Measurements from ENCODE around the gene NPY5R. TPM values are rescaled to one million over a fixed set of nuclear protein-coding genes. Genes with fewer than 3 reads are reported as not detected.

NPY5R gene
- total RNA-seq, 1 experiment from 2014 or later = 0.15 TPM

DNA sequence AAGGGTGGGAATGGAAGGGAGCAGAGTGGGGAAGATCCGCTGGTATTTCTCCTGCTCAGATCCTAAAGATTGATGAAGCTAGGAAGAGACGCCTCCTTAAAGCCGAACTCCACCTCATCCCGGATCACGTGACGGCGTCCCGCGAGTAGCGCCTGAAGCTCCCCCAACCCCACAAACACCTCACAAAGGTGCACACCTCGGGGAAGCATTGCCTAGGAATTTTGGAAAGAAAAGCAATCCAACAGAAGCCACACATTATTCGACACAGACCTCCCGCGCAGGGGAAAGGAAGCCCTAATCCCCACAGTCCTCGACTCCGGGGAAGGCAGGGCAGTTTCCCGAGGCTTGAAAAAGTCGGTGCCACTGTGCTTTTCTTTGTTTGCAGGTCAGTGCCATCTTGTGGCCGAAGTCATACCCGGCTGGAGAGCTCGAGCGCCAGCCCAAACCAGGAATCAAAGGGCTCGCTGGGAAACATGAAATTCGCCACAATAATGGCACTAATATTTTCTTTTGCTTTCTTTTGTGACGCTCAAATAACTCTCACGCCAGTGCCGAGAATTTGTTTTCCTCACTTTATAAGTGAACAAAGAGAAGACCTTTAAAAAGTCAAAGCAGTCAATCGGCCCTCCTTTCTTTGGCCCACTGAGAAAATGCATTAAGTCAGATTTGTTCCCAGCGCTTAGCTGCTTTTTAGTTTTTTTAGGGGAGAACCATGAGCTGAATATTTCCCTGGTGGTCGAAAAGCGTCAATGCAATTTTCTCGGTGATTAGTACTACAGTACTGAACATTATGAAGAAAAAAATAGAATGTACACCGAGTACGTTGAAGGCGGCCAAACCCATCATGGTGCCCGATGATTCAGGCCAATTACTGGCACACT, 10.9 kb upstream of the NPY5R start, which contains the start of gene NPY1R:
NPY1R (minus strand) TSS at position 71 of the 881 bp plus-strand sequence. CDS start 6,042 bp downstream, outside the sequence.
- no peak within 1 kb of the TSS for H3K4me2 ChIP-seq (ENCODE audit: low read depth, low read length, poor library complexity, severe bottlenecking)
- H4K20me1 ChIP-seq (ENCODE audit: insufficient read depth, low read depth, low read length) = no peaks in the 10 kb centered on the region
- no peaks in the 10 kb centered on the region for H3K79me2 ChIP-seq (ENCODE audit: low read length)
- H3K9ac ChIP-seq (ENCODE audit: low read length) = no peak within 1 kb of the TSS
- H3K27me3 ChIP-seq (ENCODE audit: low read length) = no peaks in the 10 kb centered on the region
- H3K4me1 ChIP-seq (ENCODE audit: low read length) = no peaks in the 10 kb centered on the region
- H3K27ac ChIP-seq (ENCODE audit: low read length) = no peak within 1 kb of the TSS
- H3K9me3 ChIP-seq (ENCODE audit: low read length) = no peaks in the 10 kb centered on the region
- no peak within 1 kb of the TSS for H3K4me3 ChIP-seq (ENCODE audit: low read length)
- H3K9me2 ChIP-seq (replicated peaks; ENCODE audit: insufficient read depth, low read length) = no peaks in the 10 kb centered on the region
- DNase-seq = peak; percentile 62
- no peaks in the 10 kb centered on the region for H3K36me3 ChIP-seq (ENCODE audit: insufficient read depth, low read length)
- H2AFZ ChIP-seq (ENCODE audit: low read length) = no peak within 1 kb of the TSS

DNA sequence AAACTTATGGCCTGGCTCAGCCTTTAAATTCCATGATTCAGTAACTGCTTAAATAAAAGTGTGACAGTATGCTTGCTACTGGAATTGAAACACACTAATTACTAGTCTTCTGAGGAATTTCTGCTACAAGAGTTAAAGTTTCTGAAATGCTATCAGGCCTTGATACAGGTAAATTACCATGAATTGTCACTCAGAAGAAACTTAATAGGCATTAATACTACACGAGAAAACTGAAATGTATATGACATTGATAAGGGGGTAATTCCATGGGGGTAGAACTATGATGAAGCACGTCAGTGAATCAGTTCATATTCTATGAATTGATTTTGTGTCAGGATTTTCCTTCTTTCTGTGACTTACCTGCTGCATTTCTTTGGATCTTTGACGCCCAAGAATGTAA, 8.3 kb upstream of the NPY5R start:
- Histone ChIP-seq H3K36me3 (ENCODE audit: insufficient read depth, low read length) (no peaks in the 10 kb centered on the region), H3K4me3 (ENCODE audit: low read length) (no peak overlapping the region), H2AFZ (ENCODE audit: low read length) (no peak overlapping the region), H3K4me2 (ENCODE audit: low read depth, low read length, poor library complexity, severe bottlenecking) (no peak overlapping the region), H3K9ac (ENCODE audit: low read length) (no peak overlapping the region), H3K9me2 (replicated peaks; ENCODE audit: insufficient read depth, low read length) (no peaks in the 10 kb centered on the region), H3K9me3 (ENCODE audit: low read length) (no peaks in the 10 kb centered on the region), H3K27ac (ENCODE audit: low read length) (no peak overlapping the region), H3K27me3 (ENCODE audit: low read length) (0 out of 2 replicates have a peak, but pooled peaks cover 2% of the 10 kb centered on the region), H3K79me2 (ENCODE audit: low read length) (no peaks in the 10 kb centered on the region), H4K20me1 (ENCODE audit: insufficient read depth, low read depth, low read length) (no peaks in the 10 kb centered on the region), H3K4me1 (ENCODE audit: low read length) (no peaks in the 10 kb centered on the region)
- no peak for DNase-seq

DNA sequence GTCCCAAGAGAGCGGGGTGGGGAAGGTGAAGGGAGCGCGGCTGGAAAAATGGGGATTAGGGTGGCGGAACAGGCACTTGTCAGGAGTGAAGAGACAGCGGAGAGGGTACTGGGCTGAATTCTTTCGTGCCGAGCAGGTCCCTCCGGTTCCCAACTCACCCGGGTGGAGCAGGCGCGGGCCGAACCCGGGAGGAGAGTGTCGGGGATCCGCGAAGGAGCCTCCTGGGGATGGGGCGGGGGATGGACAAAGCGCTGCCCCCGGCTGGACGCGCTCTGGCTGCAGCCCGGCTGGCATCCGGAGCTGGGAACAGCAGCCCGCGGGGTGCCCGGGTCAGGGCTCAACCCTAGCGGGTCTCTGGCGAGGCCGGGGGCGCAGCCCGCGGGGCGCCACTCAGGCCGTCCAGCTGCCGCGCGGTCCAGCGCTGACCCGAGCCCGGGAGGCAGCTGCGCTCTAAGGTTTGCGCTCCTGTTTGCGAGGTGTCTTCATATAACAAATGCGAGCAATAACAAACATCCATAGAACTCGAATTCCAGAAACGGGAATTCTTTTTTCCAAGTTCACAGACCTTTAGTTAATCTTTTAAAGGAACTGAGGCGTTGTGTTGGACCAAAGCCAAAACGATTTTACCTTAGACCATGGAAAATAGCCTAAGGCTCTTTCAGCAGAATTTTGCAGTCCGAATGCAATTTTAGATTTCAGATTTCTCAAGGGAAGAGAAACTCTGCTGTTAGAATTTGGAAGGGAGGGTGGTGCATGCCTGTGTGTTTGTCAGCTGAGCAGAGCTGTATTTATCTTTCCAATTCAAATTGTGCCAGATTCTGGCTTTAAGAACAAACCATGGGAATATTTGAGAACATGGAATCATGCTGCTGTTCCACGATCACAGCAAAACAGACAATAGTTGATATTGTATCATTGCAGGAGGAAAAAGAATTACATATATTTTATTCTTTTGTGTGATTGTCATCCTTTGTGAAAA, 744 bp downstream of the NPY5R start:
- Histone ChIP-seq H4K20me1 (ENCODE audit: insufficient read depth, low read depth, low read length) (no peaks in the 10 kb centered on the region), H2AFZ (ENCODE audit: low read length) (no peak overlapping the region), H3K79me2 (ENCODE audit: low read length) (no peaks in the 10 kb centered on the region), H3K27ac (ENCODE audit: low read length) (no peak overlapping the region), H3K9me3 (ENCODE audit: low read length) (no peaks in the 10 kb centered on the region), H3K27me3 (ENCODE audit: low read length) (0 out of 2 replicates have a peak, but pooled peaks cover 1% of the 10 kb centered on the region), H3K4me3 (ENCODE audit: low read length) (no peak overlapping the region), H3K9ac (ENCODE audit: low read length) (no peak overlapping the region), H3K4me1 (ENCODE audit: low read length) (no peaks in the 10 kb centered on the region), H3K36me3 (ENCODE audit: insufficient read depth, low read length) (no peaks in the 10 kb centered on the region), H3K4me2 (ENCODE audit: low read depth, low read length, poor library complexity, severe bottlenecking) (no peak overlapping the region), H3K9me2 (replicated peaks; ENCODE audit: insufficient read depth, low read length) (no peaks in the 10 kb centered on the region)
- DNase-seq = no peak

DNA sequence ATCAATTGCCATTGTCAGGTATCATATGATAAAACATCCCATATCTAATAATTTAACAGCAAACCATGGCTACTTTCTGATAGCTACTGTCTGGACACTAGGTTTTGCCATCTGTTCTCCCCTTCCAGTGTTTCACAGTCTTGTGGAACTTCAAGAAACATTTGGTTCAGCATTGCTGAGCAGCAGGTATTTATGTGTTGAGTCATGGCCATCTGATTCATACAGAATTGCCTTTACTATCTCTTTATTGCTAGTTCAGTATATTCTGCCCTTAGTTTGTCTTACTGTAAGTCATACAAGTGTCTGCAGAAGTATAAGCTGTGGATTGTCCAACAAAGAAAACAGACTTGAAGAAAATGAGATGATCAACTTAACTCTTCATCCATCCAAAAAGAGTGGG, 7.0 kb downstream of the NPY5R start:
- no peak overlapping the region for H3K27ac ChIP-seq (ENCODE audit: low read length)
- H3K4me2 ChIP-seq (ENCODE audit: low read depth, low read length, poor library complexity, severe bottlenecking) = no peak overlapping the region
- H3K9me3 ChIP-seq (ENCODE audit: low read length) = no peaks in the 10 kb centered on the region
- no peaks in the 10 kb centered on the region for H3K79me2 ChIP-seq (ENCODE audit: low read length)
- no peaks in the 10 kb centered on the region for H3K4me1 ChIP-seq (ENCODE audit: low read length)
- no peaks in the 10 kb centered on the region for H3K36me3 ChIP-seq (ENCODE audit: insufficient read depth, low read length)
- no peak for DNase-seq
- no peak overlapping the region for H3K4me3 ChIP-seq (ENCODE audit: low read length)
- H3K9me2 ChIP-seq (replicated peaks; ENCODE audit: insufficient read depth, low read length) = no peaks in the 10 kb centered on the region
- no peaks in the 10 kb centered on the region for H3K27me3 ChIP-seq (ENCODE audit: low read length)
- no peak overlapping the region for H3K9ac ChIP-seq (ENCODE audit: low read length)
- H4K20me1 ChIP-seq (ENCODE audit: insufficient read depth, low read depth, low read length) = no peaks in the 10 kb centered on the region
- H2AFZ ChIP-seq (ENCODE audit: low read length) = no peak overlapping the region

DNA sequence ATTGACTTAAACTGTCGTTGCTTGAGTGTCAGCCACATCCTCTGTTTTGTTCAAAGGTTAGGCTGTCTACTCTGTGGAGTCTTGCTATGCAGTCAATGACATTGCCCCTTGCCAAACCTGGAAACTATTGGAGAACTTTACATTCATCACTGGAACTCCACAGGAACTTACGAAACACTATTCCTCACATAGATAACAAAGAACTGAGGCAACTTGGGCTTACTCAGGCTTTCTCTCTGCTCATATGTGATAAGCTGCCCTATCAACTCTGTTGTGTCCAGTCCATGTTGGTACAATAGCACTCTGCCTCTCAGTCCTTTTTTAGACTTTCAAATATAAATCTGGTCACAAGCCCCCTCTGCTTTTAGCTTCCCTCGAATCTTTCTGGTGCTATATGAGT, 9.4 kb downstream of the NPY5R start:
- H3K4me2 ChIP-seq (ENCODE audit: low read depth, low read length, poor library complexity, severe bottlenecking) = no peak overlapping the region
- no peaks in the 10 kb centered on the region for H3K79me2 ChIP-seq (ENCODE audit: low read length)
- no peaks in the 10 kb centered on the region for H3K36me3 ChIP-seq (ENCODE audit: insufficient read depth, low read length)
- no peaks in the 10 kb centered on the region for H3K9me3 ChIP-seq (ENCODE audit: low read length)
- H3K27ac ChIP-seq (ENCODE audit: low read length) = no peak overlapping the region
- H4K20me1 ChIP-seq (ENCODE audit: insufficient read depth, low read depth, low read length) = no peaks in the 10 kb centered on the region
- H2AFZ ChIP-seq (ENCODE audit: low read length) = no peak overlapping the region
- H3K27me3 ChIP-seq (ENCODE audit: low read length) = no peaks in the 10 kb centered on the region
- no peaks in the 10 kb centered on the region for H3K4me1 ChIP-seq (ENCODE audit: low read length)
- H3K9ac ChIP-seq (ENCODE audit: low read length) = no peak overlapping the region
- no peak for DNase-seq
- H3K4me3 ChIP-seq (ENCODE audit: low read length) = no peak overlapping the region
- no peaks in the 10 kb centered on the region for H3K9me2 ChIP-seq (replicated peaks; ENCODE audit: insufficient read depth, low read length)

DNA sequence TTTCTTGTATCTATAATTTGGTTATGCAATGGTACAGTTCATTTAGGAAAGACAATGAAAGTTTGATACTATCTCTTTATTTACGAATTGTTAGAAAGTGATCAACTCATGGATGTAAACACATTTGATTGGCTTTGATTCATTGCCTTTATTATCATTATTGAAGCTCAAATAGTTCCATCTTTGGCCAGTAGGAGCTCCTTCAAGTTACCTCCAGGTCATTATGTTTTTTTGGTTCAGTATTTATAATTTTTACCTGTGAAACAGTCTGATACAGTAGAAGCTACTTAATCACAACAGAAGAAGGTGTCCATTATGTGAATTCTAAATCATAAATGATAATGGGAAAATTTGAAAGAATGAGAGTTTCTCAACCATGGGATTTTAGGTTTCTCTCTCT, 12.4 kb downstream of the NPY5R start:
- H3K4me2 ChIP-seq (ENCODE audit: low read depth, low read length, poor library complexity, severe bottlenecking) = no peak overlapping the region
- no peaks in the 10 kb centered on the region for H3K4me1 ChIP-seq (ENCODE audit: low read length)
- H3K9me3 ChIP-seq (ENCODE audit: low read length) = no peaks in the 10 kb centered on the region
- H3K9ac ChIP-seq (ENCODE audit: low read length) = no peak overlapping the region
- no peak overlapping the region for H2AFZ ChIP-seq (ENCODE audit: low read length)
- no peaks in the 10 kb centered on the region for H3K79me2 ChIP-seq (ENCODE audit: low read length)
- no peaks in the 10 kb centered on the region for H3K27me3 ChIP-seq (ENCODE audit: low read length)
- no peaks in the 10 kb centered on the region for H3K36me3 ChIP-seq (ENCODE audit: insufficient read depth, low read length)
- H3K27ac ChIP-seq (ENCODE audit: low read length) = no peak overlapping the region
- H3K9me2 ChIP-seq (replicated peaks; ENCODE audit: insufficient read depth, low read length) = no peaks in the 10 kb centered on the region
- no peak for DNase-seq
- no peaks in the 10 kb centered on the region for H4K20me1 ChIP-seq (ENCODE audit: insufficient read depth, low read depth, low read length)
- no peak overlapping the region for H3K4me3 ChIP-seq (ENCODE audit: low read length)

DNA sequence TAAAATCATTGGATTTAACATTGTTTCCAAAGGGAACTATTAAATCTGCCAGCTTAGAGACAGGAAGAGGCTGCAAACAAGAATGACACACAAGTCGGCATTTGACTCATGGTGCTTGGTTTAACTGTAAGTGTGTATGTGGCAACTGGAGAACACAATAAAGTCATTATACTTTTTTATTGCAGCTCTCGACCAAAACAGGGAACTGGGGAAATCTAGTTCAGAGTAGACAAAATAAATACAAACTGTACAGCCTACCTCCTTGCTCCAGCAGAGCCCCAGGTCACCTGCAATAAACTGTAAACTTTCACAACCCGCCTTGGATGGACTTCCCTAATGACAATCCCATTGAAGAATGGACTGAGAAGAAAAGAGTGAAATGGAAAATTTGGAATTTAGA, 24.0 kb downstream of the NPY5R start:
- DNase-seq = no peak
- H3K79me2 ChIP-seq (ENCODE audit: low read length) = no peaks in the 10 kb centered on the region
- no peak overlapping the region for H2AFZ ChIP-seq (ENCODE audit: low read length)
- H3K36me3 ChIP-seq (ENCODE audit: insufficient read depth, low read length) = no peaks in the 10 kb centered on the region
- no peaks in the 10 kb centered on the region for H3K27me3 ChIP-seq (ENCODE audit: low read length)
- H3K4me1 ChIP-seq (ENCODE audit: low read length) = no peaks in the 10 kb centered on the region
- no peak overlapping the region for H3K4me2 ChIP-seq (ENCODE audit: low read depth, low read length, poor library complexity, severe bottlenecking)
- no peaks in the 10 kb centered on the region for H4K20me1 ChIP-seq (ENCODE audit: insufficient read depth, low read depth, low read length)
- H3K9me2 ChIP-seq (replicated peaks; ENCODE audit: insufficient read depth, low read length) = no peaks in the 10 kb centered on the region
- H3K27ac ChIP-seq (ENCODE audit: low read length) = no peak overlapping the region
- H3K9me3 ChIP-seq (ENCODE audit: low read length) = no peaks in the 10 kb centered on the region
- no peak overlapping the region for H3K9ac ChIP-seq (ENCODE audit: low read length)
- no peak overlapping the region for H3K4me3 ChIP-seq (ENCODE audit: low read length)

DNA sequence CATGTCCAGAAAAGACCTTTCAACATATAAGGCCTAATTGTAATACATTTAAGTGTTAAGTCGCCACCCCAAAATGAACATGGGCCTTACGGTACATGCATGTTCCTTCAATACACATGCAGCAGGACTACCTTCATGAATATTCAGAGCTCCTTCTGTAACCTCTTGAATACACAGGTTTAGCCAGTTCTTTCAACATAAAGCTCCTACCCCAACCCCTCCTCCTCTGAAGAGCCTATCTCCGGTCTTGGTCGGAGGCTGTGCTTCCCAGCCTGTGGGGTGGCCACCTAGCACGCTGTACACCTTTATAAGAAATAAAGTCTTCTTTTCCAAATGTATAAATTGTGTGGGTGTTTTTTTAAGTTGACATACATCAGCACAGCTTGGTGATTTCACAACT, 28.3 kb downstream of the NPY5R start:
- no peaks in the 10 kb centered on the region for H3K9me3 ChIP-seq (ENCODE audit: low read length)
- H3K9ac ChIP-seq (ENCODE audit: low read length) = no peak overlapping the region
- no peaks in the 10 kb centered on the region for H3K9me2 ChIP-seq (replicated peaks; ENCODE audit: insufficient read depth, low read length)
- DNase-seq = no peak
- H3K36me3 ChIP-seq (ENCODE audit: insufficient read depth, low read length) = no peaks in the 10 kb centered on the region
- no peak overlapping the region for H3K4me3 ChIP-seq (ENCODE audit: low read length)
- H3K27me3 ChIP-seq (ENCODE audit: low read length) = no peaks in the 10 kb centered on the region
- no peaks in the 10 kb centered on the region for H4K20me1 ChIP-seq (ENCODE audit: insufficient read depth, low read depth, low read length)
- H3K27ac ChIP-seq (ENCODE audit: low read length) = no peak overlapping the region
- no peak overlapping the region for H3K4me2 ChIP-seq (ENCODE audit: low read depth, low read length, poor library complexity, severe bottlenecking)
- no peaks in the 10 kb centered on the region for H3K79me2 ChIP-seq (ENCODE audit: low read length)
- H2AFZ ChIP-seq (ENCODE audit: low read length) = no peak overlapping the region
- H3K4me1 ChIP-seq (ENCODE audit: low read length) = no peaks in the 10 kb centered on the region
